COLO668 (cell line): ENCODE measurements around the gene MUS81.

Experiments used
- DNase-seq: peaks from one replicate; lab custom pipeline; 2025; ENCODE audit not compliant: unreplicated experiment; lab: John Stamatoyannopoulos, UW

Gene MUS81

GRCh38 chr11:65872586-65873317 is 12.5 kb downstream of the MUS81 start, which contains the start of gene EFEMP2:
Gene EFEMP2 (minus strand): TSS chr11:65872800. CDS start chr11:65872354, 446 bp downstream.
- peak; percentile 12 for DNase-seq

- peak; percentile 96 for DNase-seq
These were observed 13.3 kb downstream of the MUS81 start for GRCh38 chr11:65873318-65874156.

GRCh38 chr11:65879617-65880016 is 19.4 kb downstream of the MUS81 start, which contains the start of gene CTSW:
Gene CTSW (plus strand): TSS chr11:65879837. CDS start chr11:65879855, 18 bp downstream.
- no peak for DNase-seq

GRCh38 chr11:65880027-65880426 is 19.8 kb downstream of the MUS81 start:
- DNase-seq = no peak

GRCh38 chr11:65880844-65881421 is 20.7 kb downstream of the MUS81 start:
- DNase-seq = no peak

GRCh38 chr11:65882120-65883057 is 22.2 kb downstream of the MUS81 start:
- DNase-seq = no peak

GRCh38 chr11:65883058-65883761 is 23.0 kb downstream of the MUS81 start:
- no peak for DNase-seq

- DNase-seq = no peak
These were observed 23.8 kb downstream of the MUS81 start for GRCh38 chr11:65883786-65884715.

GRCh38 chr11:65884716-65885092 is 24.5 kb downstream of the MUS81 start:
- DNase-seq = peak; percentile 75

- no peak for DNase-seq
These were observed 25.0 kb downstream of the MUS81 start for GRCh38 chr11:65885231-65885630.

GRCh38 chr11:65885808-65886536 is 25.7 kb downstream of the MUS81 start:
- no peak for DNase-seq

- no peak for DNase-seq
These were observed 26.8 kb downstream of the MUS81 start for GRCh38 chr11:65886826-65887722.

GRCh38 chr11:65887723-65888162 is 27.5 kb downstream of the MUS81 start:
- no peak for DNase-seq

GRCh38 chr11:65888163-65888814 is 28.1 kb downstream of the MUS81 start, which contains the start of gene FIBP:
Gene FIBP (minus strand): TSS chr11:65888471. CDS start chr11:65888418, 53 bp downstream.
- DNase-seq = peak; percentile 97

GRCh38 chr11:65890324-65891218 is 30.3 kb downstream of the MUS81 start, which contains the start of gene CCDC85B:
Gene CCDC85B (plus strand): TSS chr11:65890673. CDS start chr11:65890784, 111 bp downstream.
- DNase-seq = peak; percentile 98
